Activated T-helper 1 cell treated with anti-CD3 and anti-CD28 coated beads, Interleukin-2, amount 50 U/mL, for 16 hours (primary cell): ENCODE results near the gene CBFA2T2.
"Not testable (repeated sequence)": the region's sequence is repeated elsewhere in the genome, so short reads cannot be mapped to it uniquely, and the experiment has no call there.

Experiments used
- DNase-seq, 2 donors: peaks; one replicate each; pipeline ENCODE4 v3.0.0-alpha.2; 2020; ENCODE audit warnings: low read depth in 1 of 2, low spot score in 1 of 2

CBFA2T2 gene

GRCh38 chr20:33503564-33503963, 13.7 kb downstream of the CBFA2T2 start:
- DNase-seq = no peak

- no peak for DNase-seq
Measured at GRCh38 chr20:33506576-33506975, 16.7 kb downstream of the CBFA2T2 start.

- no peak for DNase-seq
Measured at GRCh38 chr20:33507461-33507860, 17.6 kb downstream of the CBFA2T2 start.

GRCh38 chr20:33508015-33508414, 18.1 kb downstream of the CBFA2T2 start:
- DNase-seq = not testable (repeated sequence)

GRCh38 chr20:33509057-33509456, 19.2 kb downstream of the CBFA2T2 start:
- DNase-seq = not testable (repeated sequence)

- not testable (repeated sequence) for DNase-seq
Measured at GRCh38 chr20:33511876-33512275, 22.0 kb downstream of the CBFA2T2 start.

- no peak for DNase-seq
Measured at GRCh38 chr20:33515569-33516216, 25.8 kb downstream of the CBFA2T2 start.

GRCh38 chr20:33516882-33517281, 27.0 kb downstream of the CBFA2T2 start:
- no peak for DNase-seq

GRCh38 chr20:33518071-33518470, 28.2 kb downstream of the CBFA2T2 start:
- DNase-seq = no peak

- DNase-seq = no peak
Measured at GRCh38 chr20:33521461-33521860, 31.6 kb downstream of the CBFA2T2 start.

GRCh38 chr20:33522256-33522820, 32.4 kb downstream of the CBFA2T2 start:
- DNase-seq = no peak

- DNase-seq = no peak
Measured at GRCh38 chr20:33524261-33524660, 34.4 kb downstream of the CBFA2T2 start.

GRCh38 chr20:33526769-33527168, 36.9 kb downstream of the CBFA2T2 start:
- DNase-seq = no peak

GRCh38 chr20:33531047-33531877, 41.4 kb downstream of the CBFA2T2 start:
- no peak for DNase-seq

GRCh38 chr20:33531885-33532284, 42.0 kb downstream of the CBFA2T2 start:
- no peak for DNase-seq

- no peak for DNase-seq
Measured at GRCh38 chr20:33532753-33533459, 43.0 kb downstream of the CBFA2T2 start.

GRCh38 chr20:33535717-33536116, 45.8 kb downstream of the CBFA2T2 start:
- not testable (repeated sequence) for DNase-seq

GRCh38 chr20:33537608-33538007, 47.7 kb downstream of the CBFA2T2 start:
- no peak for DNase-seq

GRCh38 chr20:33539129-33539528, 49.2 kb downstream of the CBFA2T2 start:
- DNase-seq = no peak

GRCh38 chr20:33540427-33540826, 50.5 kb downstream of the CBFA2T2 start:
- DNase-seq = no peak

- DNase-seq = no peak
Measured at GRCh38 chr20:33541074-33541473, 51.2 kb downstream of the CBFA2T2 start.

- no peak for DNase-seq
Measured at GRCh38 chr20:33541797-33542196, 51.9 kb downstream of the CBFA2T2 start.
